Raji (cell line): Measurements from ENCODE around the gene ASIC4.

Source experiments
- POLR2A ChIP-seq: IDR thresholded peaks from 2 replicates; pipeline ENCODE4 v1.6.1; 2011; ENCODE audit warnings: low read depth, low read length, control low read depth; ENCODE audit not compliant: insufficient read depth

ASIC4 gene

DNA sequence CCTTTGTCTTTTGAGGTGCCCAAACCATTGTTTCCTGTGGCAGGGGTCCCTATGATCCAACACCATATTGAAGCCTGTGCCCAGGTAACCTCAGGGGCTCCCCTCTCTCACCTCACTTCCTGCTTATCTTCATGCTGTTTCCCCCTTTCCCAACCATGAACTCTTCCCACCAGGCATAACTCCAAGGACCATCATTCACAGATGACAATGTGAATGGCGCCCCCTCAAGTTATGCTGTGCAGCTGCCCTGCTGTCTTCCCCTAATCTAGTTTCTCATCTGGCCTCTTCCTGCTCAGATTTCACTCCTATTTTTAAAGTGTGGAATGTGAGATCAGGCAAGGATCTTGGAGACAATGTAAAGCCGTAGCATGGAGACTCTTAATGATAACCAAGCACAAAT is 14.1 kb upstream of the ASIC4 start:
- TF ChIP-seq POLR2A = no peak

DNA sequence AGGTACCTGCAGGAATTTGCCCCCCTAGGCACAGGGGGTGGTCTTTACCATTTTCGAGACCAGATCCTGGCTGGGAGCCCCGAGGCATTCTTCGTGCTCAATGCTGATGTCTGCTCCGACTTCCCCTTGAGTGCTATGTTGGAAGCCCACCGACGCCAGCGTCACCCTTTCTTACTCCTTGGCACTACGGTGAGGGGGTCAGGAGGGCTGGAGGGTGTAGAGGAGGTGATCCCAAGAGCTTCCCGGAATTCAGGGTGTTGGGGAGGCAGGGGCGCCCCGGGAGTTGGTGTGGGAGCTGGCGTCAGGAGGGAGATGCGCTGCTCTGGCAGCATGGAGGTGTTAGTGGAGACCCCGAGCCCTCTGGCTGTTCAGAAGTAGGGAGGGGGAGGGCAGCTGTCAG is 12.4 kb upstream of the ASIC4 start:
- no peak for TF ChIP-seq POLR2A

DNA sequence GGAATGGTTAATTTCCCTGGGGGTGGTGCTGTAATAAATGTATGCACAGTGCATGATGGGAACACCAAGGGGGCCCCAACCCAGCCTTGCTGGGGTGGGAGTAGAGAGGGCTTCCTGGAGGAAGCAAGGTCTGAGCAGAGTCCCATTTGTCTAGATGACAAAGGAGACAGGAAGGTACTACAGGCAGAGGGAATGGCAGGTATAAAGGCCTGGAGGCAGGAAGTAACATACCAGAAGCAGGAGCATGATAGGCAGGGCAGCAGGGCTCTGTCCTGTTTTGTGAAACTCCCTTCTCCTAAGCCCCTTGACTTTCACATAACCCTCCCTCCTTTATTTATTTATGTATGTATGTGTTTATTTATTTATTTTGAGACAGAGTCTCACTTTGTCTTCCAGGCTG is 11.7 kb upstream of the ASIC4 start:
- TF ChIP-seq POLR2A = no peak

DNA sequence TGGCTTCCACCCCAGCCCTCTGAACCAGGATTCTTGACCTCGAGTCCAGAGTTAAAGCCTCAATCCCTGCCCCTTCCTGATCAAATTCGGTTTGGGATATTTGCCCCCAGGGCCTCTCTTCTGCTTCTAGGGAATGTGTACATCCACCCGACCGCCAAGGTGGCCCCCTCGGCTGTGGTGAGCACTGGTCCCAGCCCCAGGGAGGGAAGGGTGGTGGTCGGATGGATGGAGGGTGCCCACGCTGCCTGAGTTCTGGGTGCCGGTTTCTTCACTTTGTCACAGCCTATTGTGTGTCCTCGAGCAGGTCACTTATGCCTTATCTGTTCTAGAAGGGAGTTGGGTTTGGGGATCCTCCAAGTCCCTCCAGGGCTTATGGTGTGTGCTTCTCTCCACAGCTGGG is 8.7 kb upstream of the ASIC4 start:
- no peak for TF ChIP-seq POLR2A

DNA sequence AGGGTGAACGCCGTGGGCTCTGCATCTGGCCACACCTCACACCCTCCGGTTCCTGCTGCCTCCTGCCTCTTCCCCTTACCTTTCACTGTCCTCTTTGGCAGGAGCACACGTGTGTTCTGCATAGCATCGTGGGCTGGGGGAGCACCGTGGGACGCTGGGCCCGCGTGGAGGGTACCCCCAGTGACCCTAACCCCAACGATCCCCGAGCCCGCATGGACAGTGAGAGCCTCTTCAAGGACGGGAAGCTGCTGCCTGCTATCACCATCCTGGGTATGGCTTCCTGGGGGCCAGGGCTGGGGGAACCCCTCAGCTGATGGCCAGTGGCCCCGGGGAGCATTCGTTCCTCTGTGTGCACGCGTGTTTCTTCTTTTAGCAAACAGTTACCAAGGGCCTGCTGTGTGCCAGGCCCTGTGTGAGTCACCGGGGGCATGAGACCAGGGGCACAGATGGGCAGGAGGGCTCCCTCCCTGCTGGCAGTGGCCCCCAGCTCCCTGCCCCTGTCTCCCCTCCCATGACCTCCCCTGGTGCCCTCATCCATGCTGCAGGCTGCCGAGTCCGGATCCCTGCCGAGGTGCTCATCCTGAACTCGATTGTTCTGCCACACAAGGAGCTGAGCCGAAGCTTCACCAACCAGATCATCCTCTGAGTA is 8.0 kb upstream of the ASIC4 start:
- no peak for TF ChIP-seq POLR2A

DNA sequence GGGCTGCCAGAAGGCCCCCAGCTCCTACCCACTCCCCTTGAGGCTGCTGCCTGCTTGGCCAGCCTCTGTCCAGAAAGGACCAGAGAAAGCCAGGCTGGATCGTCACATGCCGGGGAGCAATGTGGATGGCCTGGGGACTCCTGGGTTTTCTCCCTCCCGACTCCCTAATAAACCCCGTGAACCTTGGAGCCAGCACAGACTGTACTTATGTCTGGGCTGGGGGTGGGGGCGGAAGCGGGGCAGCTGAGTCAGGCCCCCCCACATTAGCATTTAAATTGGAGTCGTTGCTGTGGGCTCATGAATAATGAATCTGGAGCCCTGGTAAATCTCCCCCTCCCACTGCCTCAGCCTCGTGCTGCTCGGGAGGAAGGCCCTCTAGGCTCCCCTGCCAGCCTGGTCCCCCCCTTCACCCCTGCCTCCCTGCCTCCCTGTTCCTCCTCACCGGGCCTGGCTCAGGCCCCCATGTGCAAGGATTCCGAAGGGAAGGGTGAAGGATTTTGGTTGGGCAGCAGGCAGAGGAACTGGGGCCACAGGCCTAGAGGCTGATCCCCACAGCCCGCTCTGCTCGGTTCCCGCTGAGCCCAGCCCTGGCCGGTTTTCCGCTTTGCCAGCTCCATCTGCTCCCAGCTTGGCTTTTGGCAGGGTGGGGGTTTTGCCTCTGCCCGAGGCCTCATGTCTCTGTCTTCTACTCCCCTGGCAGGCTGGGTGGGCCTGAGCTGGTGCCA is 7.3 kb upstream of the ASIC4 start:
- TF ChIP-seq POLR2A = no peak

DNA sequence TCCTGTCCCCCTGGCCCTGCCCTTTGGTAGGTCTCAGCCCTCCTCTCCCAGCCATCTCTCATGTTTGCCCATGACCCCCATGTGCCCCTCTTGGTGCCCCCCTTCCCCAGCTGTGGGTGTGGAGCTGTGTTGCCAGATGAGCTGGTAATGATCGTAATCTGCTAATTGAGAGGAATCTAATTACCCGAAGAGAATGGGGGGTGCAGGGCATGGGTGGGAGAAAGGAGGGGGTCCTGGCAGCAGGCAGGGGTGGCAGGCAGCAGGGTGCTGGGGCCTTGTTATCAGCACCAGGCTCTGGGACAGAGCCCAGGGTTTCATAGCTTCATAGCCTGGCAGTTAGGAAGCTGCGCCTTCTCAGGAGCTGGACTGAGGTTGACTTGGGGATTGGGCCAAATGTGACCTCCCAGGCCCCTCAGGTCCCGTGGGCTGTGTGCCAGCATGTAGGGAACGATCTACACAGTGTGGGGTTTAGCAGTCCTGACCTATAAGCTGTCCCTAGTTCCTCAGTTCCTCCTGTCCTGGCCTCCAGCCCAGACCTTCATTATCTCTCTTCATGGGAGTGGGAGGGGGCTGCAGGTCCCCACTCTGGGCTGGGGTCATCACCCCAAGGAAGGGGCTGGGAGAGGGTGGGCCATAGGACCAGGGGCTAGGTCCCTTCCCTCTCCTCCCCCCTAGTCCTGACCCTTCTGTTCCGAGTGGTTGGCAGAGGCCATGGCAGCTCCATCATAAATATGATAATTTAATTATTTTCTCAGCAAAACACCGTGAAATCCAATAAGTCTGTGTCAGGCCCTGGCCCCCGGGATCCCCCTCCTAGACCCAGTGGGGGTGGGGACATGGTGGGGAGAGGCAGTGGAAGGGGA is 6.5 kb upstream of the ASIC4 start:
- TF ChIP-seq POLR2A = no peak

DNA sequence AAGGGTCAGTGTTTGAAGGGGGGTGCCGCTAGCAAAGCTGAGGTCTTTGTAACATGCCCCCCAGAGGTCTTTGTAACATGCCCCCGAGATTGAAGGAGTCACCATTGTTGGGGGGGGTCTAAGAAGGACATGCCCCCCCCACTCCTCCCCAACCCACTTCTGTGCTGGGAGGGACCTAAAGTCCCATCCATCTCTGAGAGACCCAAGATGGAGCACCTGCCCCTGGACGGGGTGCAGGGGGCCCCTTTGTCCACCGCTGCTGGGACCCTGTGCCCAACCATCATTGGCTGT is 5.9 kb upstream of the ASIC4 start:
- TF ChIP-seq POLR2A = no peak

DNA sequence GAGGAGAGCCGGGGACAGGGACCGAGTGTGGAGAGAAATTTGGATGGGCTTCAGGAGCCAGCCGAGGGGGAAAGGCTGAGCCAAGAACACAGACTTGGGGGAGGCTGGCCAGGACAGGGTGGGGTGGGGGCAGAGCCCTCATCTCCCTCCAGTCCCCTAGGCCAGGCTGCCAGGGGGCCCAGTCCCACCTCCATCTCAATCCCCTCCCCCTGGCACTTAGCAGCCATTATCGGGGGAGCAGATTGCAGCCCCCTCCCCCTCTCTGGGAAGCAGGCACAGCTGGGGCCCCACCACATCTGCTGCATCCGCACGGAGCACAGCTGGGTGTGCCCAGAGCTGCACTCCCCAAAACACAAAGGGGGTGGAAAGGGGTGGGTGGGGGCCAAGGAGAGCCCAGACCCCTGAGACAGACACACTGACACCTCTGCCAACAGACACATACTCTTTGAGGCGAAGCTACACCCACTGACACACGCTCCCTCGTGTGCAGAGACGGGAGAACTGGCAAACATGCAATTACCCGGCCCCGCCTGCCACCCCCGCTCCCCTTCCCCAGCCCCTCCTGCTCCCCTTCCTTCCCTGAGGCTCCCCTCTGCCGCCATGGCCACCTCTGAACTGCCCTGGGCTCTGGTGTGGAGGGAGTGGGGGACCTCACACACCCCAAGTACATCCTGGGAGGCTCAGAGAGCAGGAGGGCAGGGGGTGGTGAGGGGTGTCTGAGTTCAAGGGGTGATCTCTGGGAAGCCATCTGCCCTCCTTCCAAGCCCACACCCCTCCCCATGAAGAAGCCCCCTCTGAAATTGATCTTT is 5.1 kb upstream of the ASIC4 start:
- TF ChIP-seq POLR2A = no peak

DNA sequence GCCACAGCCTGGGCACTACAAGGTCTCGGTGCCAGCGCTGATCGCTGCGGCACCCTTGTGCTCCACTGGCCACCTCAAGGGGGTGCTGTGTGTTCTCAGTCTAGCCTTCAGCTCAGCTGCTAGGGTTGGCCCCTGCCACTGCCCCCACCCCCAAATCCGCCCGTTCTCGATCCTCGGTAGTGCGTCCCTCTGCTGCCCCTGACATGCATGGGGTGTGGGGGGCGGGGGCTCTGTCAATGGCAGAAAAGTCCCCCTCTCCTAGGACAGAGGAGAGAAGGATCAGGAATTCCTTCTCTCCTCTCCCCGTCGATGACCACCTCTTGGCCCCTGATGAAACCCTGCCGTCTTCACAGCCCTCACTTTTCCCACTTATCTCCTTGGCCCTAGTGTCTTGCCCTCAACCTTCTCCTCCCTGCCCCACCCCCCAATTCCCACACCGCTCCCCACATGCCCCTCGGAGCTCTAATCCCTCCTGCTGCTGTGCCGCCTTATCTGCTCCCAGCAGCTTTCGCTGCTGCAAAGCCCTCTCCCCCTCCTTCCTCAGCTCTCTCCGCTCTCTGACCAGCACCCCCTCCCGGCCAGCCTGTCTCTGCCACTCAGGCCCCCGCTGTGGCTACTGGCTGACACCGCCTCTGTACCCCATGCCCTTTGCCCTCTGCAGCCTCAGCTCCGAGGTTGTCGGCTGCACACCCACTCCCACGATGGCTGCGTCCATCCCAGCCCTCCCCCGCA is 4.3 kb upstream of the ASIC4 start:
- TF ChIP-seq POLR2A = no peak

DNA sequence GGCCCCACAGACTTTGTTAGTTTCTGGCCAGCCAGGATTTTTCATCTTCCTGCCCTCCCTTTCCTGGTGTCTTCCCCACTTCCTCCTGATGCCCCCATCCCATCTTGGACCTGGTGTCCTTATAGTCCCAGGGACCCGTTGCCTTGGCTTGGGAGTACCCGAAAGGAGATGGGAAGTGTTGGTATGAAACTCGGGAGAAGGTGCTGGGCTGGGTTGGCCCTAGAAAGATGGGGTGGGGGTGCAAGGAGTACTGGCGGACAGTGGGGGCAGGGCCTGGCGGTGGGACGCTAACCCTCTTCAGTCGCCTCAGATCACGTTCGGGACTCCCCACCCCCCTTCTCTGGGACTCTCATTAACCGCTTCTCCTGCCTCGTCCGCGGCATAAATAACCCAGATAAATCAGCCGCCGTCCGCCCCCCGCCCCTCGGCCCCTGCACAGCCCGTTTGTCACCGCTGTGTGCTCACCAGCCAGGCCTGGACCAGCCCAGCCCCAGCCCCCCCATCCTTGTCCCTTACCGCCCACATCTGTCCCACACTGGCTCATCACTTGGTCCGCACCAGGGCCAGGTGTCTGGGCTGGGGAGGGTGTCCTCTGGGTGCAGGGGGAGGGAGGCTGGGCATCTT is 3.7 kb upstream of the ASIC4 start:
- no peak for TF ChIP-seq POLR2A

DNA sequence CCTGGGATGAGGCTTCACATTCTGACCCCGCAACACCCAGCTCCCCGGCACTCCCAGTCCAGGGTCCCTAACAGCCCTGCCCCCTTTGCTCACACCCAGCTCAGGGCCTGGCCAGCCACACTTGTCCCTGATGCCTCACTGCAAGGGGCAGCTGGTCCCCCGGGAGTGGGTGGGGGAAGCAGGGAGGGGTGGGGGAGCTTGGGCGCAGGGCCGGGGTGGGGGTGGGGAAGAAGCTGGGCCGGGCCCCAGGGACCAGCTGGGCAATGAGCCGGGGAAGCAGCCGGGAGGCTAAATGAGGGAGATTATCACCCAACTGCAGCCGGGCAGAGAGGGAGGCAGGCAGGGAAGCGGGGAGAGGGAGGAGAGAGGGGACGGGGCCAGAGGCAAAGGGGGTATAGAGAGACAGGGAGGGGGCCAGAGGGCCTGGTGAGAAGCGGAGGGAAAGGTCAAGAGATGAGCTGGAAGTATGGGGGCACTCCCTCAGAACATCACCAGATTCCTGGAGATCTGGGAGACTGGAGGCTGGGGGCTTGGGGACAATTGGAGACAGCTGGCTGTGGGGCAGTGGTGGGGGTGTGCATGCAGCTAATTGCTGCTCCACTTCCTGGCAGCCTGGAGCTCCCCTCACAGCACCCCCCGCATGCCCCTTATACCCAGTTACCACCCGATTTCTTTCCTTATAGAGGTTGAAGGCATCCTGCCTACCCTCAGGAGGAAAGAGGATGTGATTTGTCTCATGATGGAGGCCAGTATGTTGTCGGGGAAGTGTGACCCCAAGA is 2.5 kb upstream of the ASIC4 start:
- no peak for TF ChIP-seq POLR2A

DNA sequence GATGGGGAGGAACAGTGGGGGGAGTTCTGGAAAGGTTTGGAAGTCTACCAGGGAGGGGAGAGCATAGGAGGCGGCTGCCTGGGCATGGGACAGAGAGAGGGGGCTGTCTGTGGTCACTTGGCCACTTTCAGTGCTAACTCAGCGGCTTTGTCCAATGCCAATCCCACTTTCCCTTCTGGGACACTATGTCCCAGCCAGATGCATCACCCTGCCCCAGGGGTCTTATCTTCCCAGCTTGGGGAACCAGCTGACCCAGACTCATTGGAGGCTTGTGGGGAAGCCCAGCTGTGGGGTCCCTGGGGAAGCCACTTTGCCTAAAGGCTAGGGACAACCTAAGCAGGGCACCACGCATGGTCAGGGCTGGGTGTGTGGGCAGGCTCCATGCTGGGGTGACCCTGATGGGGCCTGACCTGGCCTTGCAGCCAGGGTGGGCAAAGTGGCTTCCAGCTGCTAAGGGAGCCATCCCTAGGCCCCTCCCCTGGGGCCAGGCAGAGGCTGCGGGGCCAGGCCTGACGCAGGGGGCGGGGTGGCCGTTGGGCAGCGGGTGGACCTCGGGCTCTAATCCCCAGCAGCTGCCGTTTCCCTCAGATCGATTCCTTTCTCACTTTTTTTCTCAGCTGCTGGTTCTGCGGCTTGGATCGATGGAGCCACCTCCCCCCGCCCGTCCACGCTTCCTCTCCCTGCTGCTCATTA is 1.6 kb upstream of the ASIC4 start:
- no peak for TF ChIP-seq POLR2A

DNA sequence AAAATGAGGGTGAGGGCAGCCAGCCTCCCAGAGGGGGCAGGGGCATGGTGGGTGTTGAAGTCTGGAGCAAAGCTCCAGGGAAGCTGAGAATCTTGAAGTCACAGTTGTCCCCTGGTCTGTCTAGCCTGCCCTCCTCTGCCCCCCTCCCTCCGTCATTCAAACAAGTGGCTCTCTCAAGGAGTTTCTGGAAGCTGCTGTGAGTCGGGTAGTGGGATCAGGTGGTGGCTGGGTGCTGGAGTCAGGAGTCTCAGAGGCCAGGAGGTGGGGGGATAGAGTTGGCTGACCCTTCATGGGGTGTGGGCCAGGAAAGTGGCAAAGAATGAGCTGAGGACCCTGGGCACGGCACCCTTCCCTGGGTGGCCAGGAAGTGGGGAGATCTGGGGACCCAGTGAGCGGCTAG is 495 bp upstream of the ASIC4 start:
- no peak for TF ChIP-seq POLR2A
